ENCODE data around the gene CSE1L.

DNA sequence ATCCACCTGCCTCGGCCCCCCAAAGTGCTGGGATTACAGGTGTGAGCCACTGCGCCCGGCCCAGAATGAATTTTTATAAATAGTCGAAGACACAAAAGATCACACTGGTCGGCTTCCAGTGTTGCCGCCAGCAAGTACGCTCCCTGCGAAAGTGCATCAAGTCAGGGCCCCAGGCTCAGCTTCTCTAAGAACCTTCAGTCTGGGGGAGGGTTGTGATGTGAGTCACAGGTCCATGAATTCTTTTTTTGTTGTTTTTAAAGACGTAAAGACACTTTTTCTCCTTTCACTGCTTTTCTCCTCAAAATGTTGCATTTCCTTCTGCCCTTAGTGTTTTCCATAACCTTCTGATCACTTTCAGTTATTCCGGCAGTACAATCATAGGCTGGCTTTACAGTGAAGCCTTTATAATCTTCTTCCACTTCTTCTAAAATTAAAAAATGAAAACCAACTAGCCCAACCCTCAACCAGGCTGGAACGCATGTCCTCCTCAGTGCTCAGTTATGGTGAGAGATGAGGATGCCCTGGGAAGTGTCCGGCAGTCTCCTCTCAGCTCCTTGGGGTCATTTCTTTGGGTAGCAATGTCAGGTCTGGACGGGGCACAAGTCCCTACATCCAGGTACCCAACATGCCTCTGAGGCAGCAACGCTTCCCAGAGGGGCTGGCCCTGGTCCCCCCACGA lies 66.6 kb downstream of the CSE1L start:
- TF ChIP-seq, protein P1, sequence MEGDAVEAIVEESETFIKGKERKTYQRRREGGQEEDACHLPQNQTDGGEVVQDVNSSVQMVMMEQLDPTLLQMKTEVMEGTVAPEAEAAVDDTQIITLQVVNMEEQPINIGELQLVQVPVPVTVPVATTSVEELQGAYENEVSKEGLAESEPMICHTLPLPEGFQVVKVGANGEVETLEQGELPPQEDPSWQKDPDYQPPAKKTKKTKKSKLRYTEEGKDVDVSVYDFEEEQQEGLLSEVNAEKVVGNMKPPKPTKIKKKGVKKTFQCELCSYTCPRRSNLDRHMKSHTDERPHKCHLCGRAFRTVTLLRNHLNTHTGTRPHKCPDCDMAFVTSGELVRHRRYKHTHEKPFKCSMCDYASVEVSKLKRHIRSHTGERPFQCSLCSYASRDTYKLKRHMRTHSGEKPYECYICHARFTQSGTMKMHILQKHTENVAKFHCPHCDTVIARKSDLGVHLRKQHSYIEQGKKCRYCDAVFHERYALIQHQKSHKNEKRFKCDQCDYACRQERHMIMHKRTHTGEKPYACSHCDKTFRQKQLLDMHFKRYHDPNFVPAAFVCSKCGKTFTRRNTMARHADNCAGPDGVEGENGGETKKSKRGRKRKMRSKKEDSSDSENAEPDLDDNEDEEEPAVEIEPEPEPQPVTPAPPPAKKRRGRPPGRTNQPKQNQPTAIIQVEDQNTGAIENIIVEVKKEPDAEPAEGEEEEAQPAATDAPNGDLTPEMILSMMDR (conservative IDR thresholded peaks at IDR 0.05; ENCODE audit: low read depth in 2 of 2): no peak
- TF ChIP-seq JUNB (IDR thresholded peaks at IDR 0.05; ENCODE audit: unreplicated experiment) (no peak), EZH2 (IDR thresholded peaks at IDR 0.05; ENCODE audit: low read depth, unreplicated experiment) (no peak), CREB1 (CRISPR knock-in tag; IDR thresholded peaks at IDR 0.05; ENCODE audit: low read depth) (no peak), ZNF114 (CRISPR knock-in tag; IDR thresholded peaks at IDR 0.05) (no peak), POLR2AphosphoS5 (IDR thresholded peaks at IDR 0.05; ENCODE audit: low read depth) (no peak), ZNF331 (CRISPR knock-in tag; IDR thresholded peaks at IDR 0.05; ENCODE audit: low read depth) (no peak)
- TF ChIP-seq, protein P2, sequence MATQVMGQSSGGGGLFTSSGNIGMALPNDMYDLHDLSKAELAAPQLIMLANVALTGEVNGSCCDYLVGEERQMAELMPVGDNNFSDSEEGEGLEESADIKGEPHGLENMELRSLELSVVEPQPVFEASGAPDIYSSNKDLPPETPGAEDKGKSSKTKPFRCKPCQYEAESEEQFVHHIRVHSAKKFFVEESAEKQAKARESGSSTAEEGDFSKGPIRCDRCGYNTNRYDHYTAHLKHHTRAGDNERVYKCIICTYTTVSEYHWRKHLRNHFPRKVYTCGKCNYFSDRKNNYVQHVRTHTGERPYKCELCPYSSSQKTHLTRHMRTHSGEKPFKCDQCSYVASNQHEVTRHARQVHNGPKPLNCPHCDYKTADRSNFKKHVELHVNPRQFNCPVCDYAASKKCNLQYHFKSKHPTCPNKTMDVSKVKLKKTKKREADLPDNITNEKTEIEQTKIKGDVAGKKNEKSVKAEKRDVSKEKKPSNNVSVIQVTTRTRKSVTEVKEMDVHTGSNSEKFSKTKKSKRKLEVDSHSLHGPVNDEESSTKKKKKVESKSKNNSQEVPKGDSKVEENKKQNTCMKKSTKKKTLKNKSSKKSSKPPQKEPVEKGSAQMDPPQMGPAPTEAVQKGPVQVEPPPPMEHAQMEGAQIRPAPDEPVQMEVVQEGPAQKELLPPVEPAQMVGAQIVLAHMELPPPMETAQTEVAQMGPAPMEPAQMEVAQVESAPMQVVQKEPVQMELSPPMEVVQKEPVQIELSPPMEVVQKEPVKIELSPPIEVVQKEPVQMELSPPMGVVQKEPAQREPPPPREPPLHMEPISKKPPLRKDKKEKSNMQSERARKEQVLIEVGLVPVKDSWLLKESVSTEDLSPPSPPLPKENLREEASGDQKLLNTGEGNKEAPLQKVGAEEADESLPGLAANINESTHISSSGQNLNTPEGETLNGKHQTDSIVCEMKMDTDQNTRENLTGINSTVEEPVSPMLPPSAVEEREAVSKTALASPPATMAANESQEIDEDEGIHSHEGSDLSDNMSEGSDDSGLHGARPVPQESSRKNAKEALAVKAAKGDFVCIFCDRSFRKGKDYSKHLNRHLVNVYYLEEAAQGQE (IDR thresholded peaks at IDR 0.05; ENCODE audit: unreplicated experiment): no peak
- TF ChIP-seq, protein P3, sequence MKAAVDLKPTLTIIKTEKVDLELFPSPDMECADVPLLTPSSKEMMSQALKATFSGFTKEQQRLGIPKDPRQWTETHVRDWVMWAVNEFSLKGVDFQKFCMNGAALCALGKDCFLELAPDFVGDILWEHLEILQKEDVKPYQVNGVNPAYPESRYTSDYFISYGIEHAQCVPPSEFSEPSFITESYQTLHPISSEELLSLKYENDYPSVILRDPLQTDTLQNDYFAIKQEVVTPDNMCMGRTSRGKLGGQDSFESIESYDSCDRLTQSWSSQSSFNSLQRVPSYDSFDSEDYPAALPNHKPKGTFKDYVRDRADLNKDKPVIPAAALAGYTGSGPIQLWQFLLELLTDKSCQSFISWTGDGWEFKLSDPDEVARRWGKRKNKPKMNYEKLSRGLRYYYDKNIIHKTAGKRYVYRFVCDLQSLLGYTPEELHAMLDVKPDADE (IDR thresholded peaks at IDR 0.05): no peak
